Activated gamma-delta T cell (primary cell): ENCODE measurements around the gene NEU1.
"Not testable (repeated sequence)": the region's sequence is repeated elsewhere in the genome, so short reads cannot be mapped to it uniquely, and the experiment has no call there.

ENCODE experiments used
- DNase-seq: peaks from one replicate; lab custom pipeline; 2025; lab: John Stamatoyannopoulos, UW

Gene NEU1

DNA sequence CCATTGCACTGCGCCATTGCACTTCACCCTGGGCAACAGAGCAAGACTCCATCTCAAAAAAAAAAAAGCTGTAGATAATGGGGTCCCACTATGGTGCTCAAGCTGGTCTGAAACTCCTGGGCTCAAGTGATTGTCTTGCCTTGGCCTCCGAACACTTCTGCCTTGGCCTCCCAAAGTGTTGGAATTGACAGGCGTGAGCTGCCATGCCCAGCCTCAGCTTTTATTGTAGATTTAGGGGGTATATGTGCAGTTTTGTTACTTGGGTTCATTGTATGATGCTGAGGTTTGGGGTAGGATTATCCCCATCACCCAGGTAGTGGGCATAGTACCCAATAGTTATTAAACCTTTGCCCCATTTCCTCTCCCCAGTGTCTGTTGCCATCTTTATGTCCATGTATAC lies 23.7 kb downstream of the NEU1 start:
- DNase-seq = no peak

DNA sequence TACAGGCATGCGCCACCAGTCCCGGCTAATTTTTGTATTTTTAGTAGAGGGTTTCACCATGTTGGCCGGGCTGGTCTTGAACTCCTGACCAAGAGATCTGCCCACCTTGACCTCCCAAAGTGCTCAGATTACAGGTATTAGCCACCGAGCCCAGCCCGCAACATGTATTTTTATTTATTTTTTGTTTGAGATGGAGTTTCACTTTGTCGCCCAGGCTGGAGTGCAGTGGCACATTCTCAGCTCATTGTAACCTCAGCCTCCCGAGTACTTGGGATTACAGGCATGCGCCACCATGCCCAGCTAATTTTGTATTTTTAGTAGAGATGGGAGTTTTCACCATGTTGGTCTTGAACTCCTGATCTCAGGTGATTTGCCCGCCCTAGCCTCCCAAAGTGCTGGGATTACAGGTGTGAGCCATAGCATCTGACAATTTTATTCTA lies 24.5 kb downstream of the NEU1 start:
- DNase-seq = not testable (repeated sequence)

DNA sequence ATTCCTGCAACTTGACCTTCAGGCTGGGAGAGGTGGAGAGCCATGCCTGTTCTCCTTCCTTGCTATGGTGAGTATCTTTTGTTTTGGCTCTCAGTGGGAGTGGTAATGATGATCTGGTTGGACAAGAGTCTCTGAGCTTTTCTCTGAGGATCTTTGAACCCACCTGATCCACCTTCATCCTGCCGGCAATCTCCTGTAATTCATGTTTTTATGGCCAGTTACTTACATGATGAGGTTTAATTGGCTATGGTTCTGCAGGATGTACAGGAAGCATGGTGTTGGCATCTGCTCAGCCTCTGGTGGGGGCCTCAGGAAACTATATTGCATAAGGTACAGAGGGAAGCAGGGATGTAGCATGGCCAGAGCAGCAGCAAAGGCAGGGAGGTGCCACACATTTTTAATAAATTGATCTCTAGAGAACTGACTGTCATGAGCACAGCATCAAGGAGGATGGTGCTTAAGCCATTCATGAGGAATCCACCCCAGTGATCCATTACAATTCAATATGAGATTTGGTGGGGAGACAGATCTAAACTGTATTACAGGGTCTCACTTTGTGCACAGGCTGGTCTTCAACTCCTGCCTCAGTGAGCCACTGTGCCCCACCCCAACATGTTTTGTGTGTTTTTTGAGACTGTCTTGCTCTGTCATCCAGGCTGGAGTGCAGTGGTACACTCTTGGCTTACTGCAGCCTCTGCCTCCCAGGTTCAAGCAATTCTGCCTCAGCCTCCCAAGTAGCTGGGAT lies 25.1 kb downstream of the NEU1 start:
- DNase-seq = no peak

DNA sequence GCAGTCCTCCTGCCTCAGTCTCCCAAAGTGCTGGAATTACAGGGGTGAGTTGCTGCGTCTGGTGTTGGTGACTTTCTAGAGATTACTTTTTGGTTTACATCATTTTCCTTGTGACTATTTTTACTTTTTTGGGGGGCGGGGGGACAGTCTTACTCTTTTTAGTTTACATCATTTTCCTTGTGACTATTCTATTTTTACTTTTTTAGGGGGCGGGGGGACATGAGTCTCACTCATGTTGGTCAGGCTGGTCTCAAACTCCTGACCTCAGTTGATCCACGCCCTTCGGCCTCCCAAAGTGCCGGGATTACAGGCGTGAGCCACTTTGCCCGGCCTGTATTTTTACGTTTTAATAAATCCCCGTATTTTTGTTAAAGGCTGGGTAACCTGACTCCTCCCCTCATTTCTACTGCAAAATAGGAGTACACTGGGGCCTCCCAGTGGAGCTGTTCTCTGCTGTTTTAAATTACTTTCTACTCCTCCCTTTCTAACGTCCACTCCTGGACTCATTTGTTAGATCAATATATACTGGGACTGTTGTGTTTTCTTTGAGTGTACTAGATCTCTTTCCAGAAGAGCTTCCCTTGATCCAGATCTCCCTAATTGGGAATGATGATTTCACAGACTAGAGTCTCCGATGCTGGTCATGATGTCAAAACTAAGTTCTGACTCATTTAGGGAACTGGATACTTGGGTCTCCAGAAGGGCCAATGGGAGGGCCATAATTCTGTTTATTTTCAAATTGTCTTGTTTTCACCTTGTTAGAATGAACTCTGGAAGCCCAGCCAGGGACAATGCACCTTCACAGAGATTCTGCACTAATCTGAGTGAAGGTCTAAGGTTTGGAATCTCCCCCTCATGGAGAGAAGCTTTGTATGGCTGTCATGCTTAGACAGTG lies 25.9 kb downstream of the NEU1 start:
- no peak for DNase-seq

DNA sequence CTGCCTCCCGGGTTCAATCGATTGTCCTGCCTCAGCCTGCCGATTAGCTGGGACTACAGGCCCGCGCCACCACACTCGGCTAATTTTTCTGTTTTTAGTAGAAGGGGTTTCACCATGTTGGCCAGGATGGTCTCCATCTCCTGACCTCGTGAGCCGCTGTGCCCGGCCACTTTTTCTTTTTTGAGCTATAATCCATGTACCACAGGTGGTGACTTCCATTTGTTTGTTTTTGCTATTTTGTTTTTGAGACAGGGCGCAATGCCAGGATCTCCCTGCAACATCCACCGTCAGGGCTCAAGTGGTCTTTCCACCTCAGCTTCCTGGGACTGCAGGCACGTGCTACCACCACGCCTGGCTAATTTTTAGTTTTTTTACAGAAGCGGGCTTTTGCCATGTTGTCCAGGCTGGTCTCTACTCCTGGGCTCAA lies 26.6 kb downstream of the NEU1 start:
- DNase-seq = no peak

DNA sequence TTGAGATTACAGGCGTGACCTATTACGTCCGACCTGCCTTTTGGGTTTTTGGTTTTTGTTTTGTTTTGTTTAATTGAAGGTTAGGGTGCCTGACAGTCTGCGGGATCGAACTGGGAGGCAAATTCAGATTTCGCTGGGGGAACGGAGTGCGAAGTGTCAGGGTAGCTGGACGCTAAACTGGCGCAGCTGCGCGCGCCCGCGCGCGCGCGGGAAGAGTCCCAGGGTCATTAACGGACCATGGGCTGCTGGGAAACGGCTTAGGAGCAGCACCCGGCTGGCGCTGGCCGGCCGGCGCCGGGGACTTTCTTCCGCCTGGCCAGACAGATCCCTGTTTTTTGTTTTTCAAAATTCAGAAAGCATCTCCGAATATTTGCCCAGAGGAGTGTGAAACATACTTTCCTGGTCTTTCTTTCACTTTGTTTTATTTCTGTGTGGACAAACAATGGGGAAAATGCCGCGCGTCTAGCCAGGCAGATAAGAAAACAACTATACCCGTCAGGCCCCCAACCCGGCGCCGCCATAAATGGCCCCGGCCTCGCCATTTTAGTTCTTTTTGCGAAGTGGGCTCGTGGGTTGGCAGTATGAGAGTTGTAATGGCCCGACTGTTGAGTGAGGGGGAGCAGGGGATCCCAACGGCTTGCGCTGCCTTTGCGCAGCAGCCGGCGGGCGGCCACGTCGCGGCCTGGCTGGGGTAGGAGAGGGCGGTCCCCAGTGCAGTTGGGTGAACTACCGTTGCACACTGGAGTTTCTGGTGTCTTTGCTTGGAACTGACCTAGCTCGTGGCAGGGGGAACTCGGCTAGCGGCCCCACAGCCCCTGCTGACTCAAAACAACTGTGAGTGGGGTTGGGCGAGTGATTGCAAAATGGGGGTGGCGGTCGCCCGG lies 28.0 kb downstream of the NEU1 start:
- DNase-seq = peak; percentile 41

DNA sequence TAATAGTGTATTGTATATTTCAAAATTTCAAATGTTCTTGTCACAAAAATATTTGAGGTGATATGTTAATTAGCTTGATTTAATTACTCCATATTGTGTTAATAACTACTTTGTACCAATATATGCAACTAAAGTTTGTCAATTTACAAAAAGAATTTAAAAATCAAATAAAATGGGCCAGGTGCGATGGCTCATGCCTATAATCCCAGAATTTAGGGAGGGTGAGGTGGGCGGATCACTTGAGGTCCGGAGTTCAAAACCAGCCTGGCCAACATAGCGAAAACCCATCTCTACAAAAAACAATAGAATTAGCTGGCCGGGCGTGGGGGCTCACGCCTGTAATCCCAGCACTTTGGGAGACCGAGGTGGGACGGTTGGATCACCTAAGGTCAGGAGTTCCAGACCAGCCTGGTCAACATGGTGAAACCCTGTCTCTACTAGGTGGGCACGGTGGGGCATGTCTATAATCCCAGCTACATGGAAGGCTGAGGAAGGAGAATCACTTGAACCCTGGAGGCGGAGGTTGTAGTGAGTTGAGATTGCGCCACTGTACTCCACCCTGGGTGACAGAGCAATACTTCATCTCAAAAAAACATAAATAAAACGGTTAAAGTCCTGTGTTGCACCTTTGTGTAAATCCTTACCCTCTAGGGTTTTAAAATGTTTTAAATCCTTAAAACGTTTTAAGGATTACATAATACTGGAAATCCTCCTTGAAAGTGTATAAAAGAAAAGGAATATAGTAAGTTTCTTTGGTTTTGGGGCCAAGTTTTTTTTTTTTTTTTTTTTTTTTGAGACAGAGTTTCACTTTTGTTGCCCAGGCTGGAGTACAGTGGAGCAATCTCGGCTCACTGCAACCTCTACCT lies 31.0 kb downstream of the NEU1 start:
- DNase-seq = no peak

DNA sequence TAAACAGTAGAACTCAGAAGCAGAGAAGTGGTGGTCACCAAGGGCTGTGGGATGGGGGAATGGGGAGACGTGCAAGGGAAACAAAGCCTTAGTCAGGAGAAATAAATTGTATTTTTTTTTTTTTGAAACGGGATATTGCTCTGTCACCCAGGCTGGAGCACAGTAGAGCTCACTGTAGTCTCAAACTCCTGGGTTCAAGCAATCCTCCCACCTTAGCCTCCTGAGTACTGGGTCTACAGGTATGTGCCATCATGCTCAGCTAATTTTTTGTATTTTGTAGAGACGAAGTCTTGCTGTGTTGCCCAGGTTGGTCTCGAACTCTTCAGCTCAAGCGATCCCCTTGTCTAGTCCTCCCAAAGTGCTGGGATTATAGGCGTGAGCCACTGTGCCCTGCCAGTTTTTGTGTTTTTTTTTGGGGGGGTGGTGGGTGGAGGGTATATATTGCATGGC lies 31.7 kb downstream of the NEU1 start:
- DNase-seq = no peak

DNA sequence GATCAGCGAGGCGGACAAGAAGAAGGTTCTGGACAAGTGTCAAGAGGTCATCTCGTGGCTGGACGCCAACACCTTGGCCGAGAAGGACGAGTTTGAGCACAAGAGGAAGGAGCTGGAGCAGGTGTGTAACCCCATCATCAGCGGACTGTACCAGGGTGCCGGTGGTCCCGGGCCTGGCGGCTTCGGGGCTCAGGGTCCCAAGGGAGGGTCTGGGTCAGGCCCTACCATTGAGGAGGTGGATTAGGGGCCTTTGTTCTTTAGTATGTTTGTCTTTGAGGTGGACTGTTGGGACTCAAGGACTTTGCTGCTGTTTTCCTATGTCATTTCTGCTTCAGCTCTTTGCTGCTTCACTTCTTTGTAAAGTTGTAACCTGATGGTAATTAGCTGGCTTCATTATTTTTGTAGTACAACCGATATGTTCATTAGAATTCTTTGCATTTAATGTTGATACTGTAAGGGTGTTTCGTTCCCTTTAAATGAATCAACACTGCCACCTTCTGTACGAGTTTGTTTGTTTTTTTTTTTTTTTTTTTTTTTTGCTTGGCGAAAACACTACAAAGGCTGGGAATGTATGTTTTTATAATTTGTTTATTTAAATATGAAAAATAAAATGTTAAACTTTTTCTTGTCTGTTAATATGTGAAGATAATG lies 32.9 kb downstream of the NEU1 start:
- DNase-seq = no peak

DNA sequence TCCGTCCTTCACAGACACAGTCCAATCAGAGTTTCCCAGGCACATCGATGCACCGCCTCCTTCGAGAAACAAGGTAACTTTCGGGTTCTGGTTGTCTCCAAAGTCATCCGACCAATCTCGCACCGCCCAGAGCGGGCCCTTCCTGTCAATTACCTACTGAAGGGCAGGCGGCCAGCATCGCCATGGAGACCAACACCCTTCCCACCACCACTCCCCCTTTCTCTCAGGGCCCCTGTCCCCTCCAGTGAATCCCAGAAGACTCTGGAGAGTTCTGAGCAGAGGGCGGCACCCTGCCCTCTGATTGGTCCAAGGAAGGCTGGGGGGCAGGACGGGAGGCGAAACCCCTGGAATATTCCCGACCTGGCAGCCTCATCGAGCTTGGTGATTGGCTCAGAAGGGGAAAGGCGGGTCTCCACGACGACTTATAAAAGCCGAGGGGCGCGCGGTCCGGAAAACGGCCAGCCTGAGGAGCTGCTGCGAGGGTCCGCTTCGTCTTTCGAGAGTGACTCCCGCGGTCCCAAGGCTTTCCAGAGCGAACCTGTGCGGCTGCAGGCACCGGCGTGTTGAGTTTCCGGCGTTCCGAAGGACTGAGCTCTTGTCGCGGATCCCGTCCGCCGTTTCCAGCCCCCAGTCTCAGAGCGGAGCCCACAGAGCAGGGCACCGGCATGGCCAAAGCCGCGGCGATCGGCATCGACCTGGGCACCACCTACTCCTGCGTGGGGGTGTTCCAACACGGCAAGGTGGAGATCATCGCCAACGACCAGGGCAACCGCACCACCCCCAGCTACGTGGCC lies 35.1 kb downstream of the NEU1 start, which contains the start of gene HSPA1B:
Gene HSPA1B (plus strand): TSS at position 453 of the 794 bp plus-strand sequence. CDS start 213 bp downstream, at position 666.
- peak; percentile 54 for DNase-seq

DNA sequence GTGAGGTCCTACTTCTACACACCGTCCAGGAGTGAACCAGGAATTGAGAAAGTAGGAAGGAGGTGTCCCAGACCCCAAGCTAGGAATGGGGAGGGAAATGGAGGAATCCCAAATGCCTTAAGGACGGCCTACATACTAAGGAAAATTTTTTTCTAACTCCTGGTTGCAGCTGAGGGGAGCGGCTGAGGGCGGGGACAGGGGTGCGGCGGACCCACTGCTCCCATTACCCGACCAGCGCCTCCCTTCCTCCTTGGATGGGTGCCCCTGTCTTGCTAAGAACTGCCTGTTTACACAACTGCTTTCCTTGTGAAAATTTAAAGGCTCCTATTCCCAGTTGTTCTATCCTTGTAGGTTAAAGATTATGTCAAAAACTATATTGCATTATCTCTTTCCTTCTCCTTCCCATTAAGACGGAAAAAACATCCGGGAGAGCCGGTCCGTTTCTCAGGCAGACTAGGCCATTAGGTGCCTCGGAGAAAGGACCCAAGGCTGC lies 35.8 kb downstream of the NEU1 start:
- no peak for DNase-seq

DNA sequence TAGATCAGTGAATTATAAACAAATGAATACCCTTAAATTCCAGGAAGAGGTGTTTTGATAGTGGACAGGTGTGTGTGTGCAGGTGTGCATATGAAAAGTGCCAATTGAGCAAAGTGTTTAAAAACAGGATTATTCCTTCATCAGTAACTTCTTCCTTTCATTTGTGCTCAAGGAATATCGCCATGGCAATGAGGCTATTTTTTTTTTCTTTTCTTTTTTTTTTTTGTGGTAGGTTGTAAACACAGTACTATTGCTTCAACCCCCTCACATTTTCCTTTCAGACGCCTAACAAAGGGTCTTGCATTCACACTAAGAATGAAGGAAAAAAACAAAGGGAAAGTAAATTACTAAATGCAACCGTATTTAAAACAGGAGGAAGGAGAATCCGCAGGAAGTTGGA lies 37.1 kb downstream of the NEU1 start:
- DNase-seq = no peak

DNA sequence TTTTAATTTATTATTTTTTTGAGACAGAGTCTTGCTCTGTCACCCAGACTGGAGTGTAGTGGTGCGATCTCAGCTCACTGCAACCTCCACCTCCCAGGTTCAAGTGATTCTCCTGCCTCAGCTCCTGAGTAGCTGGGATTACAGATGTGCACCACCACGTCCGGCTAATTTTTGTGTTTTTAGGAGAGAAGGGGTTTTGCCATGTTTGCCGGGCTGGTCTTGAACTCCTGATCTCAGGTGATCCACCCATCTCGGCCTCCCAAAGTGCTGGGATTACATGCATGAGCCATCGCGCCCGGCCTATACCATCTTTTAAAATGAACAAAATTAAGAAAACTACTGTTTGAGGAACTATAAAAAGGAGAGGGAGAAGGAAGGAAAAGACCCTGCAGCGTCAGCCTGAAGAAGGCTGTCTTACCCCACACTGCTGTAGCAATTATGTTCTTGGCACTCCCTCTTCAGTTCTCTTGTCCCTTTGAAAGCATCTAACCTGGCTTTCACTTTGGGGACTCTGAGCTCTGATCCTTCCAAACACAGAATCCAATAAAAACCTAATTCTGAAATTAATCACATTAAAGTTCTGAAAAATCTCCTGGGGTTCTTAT lies 38.9 kb downstream of the NEU1 start:
- not testable (repeated sequence) for DNase-seq

DNA sequence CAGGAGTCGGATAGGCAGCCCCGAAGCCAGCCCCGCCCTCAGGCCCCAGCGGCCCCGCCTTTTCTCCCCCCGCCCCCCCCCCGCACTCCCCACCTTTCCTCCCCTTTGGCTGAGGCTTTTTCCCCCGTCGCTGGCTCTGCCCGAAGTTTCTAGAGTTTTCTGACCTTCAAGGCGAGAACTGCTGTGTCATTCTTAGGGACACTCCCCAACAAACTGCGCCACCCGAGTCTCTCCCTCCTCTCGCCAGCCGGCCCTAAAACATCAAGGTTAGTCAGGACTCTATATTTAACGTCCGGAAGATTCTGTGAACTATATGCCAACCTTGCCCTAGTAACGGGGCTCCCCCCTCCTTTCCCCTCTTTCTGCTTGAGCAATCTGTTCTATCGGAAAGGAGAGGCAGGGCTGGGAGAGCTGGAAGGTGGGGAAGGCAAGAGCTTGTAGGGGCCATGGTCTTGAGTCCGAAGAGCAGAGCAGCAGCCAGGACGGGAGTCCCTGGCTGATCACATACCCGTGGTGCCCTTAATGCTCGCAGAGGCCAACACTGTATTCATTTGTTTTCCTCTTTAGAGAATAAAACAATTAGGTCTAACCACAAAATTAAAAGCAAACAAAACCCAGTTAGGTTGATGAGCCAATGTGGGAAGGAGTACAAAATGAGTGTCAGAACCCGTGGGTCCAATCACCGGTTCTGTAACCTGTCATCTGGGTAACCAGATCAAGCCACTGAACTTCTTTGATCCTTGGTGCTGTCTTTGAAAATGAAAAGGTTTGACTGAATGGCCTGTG lies 40.4 kb downstream of the NEU1 start:
- no peak for DNase-seq

DNA sequence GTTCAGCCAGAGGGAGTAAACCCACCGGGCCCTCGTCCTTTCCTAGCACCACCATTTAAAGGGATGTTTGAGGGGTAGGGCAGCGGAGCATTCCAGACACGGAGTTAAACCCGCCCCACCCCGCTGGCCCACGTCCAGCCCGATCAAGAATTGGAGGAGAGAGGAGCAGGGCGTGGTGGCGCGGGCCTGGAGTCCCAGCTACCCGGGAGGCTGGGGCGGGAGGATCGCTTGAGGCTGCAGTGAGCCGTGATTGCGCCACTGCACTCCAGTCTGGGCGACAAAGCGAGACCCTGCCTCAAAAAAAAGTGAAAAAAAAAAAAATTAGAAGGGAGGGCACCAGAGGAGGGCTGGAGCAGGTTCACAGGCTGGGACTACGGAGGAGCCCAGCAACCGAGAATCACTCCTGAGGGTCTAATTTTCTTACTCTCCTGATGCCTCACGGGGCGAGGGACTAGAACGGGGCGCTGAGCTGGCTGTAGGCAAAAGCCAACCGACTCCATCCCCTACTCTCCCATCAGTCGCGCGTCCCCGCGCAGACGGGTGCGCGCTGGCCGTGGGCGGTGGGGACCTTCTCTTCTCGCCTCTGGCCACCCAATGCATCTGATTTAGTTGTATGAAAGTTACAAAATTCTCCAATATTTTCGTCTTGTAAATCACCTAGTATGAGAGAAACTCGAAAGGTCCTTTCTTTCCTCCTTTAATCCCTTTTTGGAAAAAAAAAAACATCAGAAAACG lies 41.2 kb downstream of the NEU1 start:
- DNase-seq = no peak

DNA sequence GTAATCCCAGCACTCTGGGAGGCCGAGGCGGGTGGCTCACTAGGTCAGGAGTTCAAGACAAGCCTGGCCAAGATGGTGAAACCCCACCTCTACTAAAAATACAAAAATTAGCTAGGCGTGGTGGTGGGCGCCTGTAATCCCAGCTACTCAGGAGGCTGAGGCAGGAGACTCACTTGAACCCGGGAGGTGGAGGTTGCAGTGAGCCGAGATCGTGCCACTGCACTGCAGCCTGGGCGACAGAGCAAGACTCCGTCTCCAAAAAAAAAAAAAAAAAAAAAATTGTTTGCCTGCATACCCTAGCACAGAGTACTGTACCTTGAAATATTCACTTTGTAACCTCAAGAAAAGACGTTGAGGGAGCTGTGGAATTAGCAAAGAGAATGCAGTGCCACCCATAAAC lies 42.2 kb downstream of the NEU1 start:
- DNase-seq = not testable (repeated sequence)

DNA sequence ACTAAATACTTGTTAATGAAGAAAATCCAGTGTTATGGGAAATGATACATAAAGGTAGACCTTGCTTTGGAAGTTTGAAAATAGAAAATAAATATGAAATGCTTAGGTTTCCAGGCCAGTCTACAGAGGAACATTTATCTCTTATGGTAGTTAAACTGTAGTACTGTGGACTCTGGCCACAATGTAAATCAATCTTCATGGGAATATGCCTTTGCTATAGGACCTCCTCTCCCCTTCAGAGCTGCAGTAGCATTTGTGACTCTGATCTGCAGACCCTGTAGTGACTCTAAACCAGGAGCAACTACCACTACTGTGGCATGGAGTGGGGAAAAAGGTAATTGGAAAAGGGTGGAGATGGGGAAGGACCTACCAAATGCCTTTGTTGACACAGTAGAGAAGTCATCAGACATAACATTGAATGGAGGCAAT lies 42.7 kb downstream of the NEU1 start:
- DNase-seq = no peak
